Naive thymus-derived CD8-positive, alpha-beta T cell (primary cell): ENCODE measurements around the gene R3HDM2. TPM values are rescaled to one million over a fixed set of nuclear protein-coding genes. Genes with fewer than 3 reads are reported as not detected.
A peak's percentile ranks its signal among the peaks of the same experiment; 100 is the strongest.

ENCODE experiments used
- ATAC-seq, 2 donors: fragments of 150-1000 bp; cut with Tn5 transposase in 1 of 2; sonication (Bioruptor Pico), chemical (Tn5 transposase) in 1 of 2; 1 replicate in 1 of 2; 2 replicates in 1 of 2; pipeline ENCODE4 v1.10.0; 2021; ENCODE audit warnings: mild to moderate bottlenecking in 2 of 2, moderate library complexity in 2 of 2
- POLR2A ChIA-PET: fragments of 350-600 bp; sonication (Branson Sonifier 250); formaldehyde crosslinking; loops from one replicate; lab custom pipeline; 2021; ENCODE audit warnings: antibody characterized with exemption; lab: Charles Lee
- DNase-seq, 10 donors: peaks; one replicate each; pipeline versions ENCODE4 v3.0.0 to v3.0.0-alpha.2; 2020 to 2022
- H3K27ac Mint-ChIP-seq, 10 donors: one replicate each; pipeline ENCODE4 v1.8.0; 2020 to 2022; ENCODE audit warnings: mild to moderate bottlenecking in 10 of 10, mixed read lengths in 10 of 10, moderate library complexity in 4 of 10, inconsistent platforms in 1 of 10
- H3K27me3 Mint-ChIP-seq, 5 donors: one replicate each; pipeline ENCODE4 v1.8.0; 2021 to 2022; ENCODE audit warnings: mixed read lengths in 5 of 5
- H3K36me3 Mint-ChIP-seq, 3 donors: one replicate each; pipeline ENCODE4 v1.8.0; 2020 to 2022; ENCODE audit warnings: mixed read lengths in 3 of 3, mild to moderate bottlenecking in 2 of 3, inconsistent platforms in 1 of 3
- H3K4me1 Mint-ChIP-seq, 4 donors: one replicate each; pipeline ENCODE4 v1.8.0; 2021 to 2022; ENCODE audit warnings: mixed read lengths in 4 of 4
- H3K4me3 Mint-ChIP-seq, 10 donors: one replicate each; pipeline ENCODE4 v1.8.0; 2020 to 2022; ENCODE audit warnings: mild to moderate bottlenecking in 10 of 10, mixed read lengths in 10 of 10, moderate library complexity in 6 of 10, inconsistent platforms in 1 of 10
- H3K9me3 Mint-ChIP-seq, 9 donors: one replicate each; pipeline ENCODE4 v1.8.0; 2020 to 2022; ENCODE audit warnings: mixed read lengths in 9 of 9, mild to moderate bottlenecking in 3 of 9, inconsistent platforms in 1 of 9, moderate library complexity in 1 of 9
- polyA plus RNA-seq, 3 donors: library from polyadenylated mRNA; unstranded; fragments of 300-500 nt; fragmentation: Illumina TruSeq; gene quantifications; one replicate each; pipeline ENCODE4 v1.2.3, GENCODE V29; 2021
- total RNA-seq, 8 experiments: library from RNA in 2 of 8; stranded (reverse) in 2 of 8; gene quantifications; one replicate each; pipeline ENCODE4 v1.2.3 and lab custom pipeline; 2021 to 2026

Gene R3HDM2
- total and polyA plus RNA-seq, 5 experiments from 2014 or later = 5.4 to 115 (median 17.3) TPM

DNA sequence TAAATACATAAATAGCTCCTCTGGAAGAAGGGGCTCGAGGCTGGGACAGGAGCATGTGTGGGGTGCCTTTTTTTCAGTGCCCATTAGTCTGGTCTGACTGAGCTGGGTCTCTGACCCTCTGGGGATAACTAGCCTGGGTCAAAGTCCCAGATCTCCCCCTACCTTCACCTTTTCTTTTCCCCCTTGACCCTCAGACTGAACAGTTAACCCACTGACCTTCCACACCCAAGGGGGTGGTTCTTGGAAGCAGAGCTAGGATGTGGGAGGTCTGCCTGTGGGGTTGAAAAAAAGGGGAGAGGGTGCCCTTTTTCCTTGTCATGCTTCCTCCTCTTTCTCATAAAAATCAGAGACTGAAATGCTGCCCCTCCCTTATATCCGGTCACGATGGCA lies 27.8 kb upstream of the R3HDM2 start:
- DNase-seq (no peak), ATAC-seq (no peak)
- Mint-ChIP-seq H3K9me3 (no peaks in the 10 kb centered on the region), H3K27me3 (peaks cover 0 to 3% (median 0%) of the 10 kb centered on the region in 5 donors), H3K4me1 (peaks cover 32 to 64% (median 44%) of the 10 kb centered on the region in 4 donors), H3K36me3 (no peaks in the 10 kb centered on the region), H3K27ac (peak overlapping the region; percentile 92 to 99 (median 97)), H3K4me3 (peak overlapping the region; percentile 80 to 99 (median 96))
- POLR2A ChIA-PET = interaction anchor here (0.5 to 7.5 kb wide), 18 partner anchors 11 to 906 kb away, joined by 3 to 133 read pairs (median 4); partner anchors contain the start of genes ARHGAP9, ARHGEF25, B4GALNT1 and DDIT3

DNA sequence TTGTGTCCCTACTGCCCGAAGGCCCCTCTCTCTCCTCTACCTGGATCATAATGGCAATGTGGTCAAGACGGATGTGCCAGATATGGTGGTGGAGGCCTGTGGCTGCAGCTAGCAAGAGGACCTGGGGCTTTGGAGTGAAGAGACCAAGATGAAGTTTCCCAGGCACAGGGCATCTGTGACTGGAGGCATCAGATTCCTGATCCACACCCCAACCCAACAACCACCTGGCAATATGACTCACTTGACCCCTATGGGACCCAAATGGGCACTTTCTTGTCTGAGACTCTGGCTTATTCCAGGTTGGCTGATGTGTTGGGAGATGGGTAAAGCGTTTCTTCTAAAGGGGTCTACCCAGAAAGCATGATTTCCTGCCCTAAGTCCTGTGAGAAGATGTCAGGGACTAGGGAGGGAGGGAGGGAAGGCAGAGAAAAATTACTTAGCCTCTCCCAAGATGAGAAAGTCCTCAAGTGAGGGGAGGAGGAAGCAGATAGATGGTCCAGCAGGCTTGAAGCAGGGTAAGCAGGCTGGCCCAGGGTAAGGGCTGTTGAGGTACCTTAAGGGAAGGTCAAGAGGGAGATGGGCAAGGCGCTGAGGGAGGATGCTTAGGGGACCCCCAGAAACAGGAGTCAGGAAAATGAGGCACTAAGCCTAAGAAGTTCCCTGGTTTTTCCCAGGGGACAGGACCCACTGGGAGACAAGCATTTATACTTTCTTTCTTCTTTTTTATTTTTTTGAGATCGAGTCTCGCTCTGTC lies 26.1 kb upstream of the R3HDM2 start:
- Mint-ChIP-seq H3K4me1 (peaks cover 27 to 48% (median 35%) of the 10 kb centered on the region in 4 donors), H3K27me3 (peaks cover 0 to 3% (median 0%) of the 10 kb centered on the region in 5 donors), H3K27ac (peak overlapping the region in 5 of 10 donors; percentile 33 to 92 (median 67)), H3K36me3 (no peaks in the 10 kb centered on the region), H3K4me3 (no peak overlapping the region), H3K9me3 (no peaks in the 10 kb centered on the region)
- POLR2A ChIA-PET = interaction anchor here (0.6 to 7.5 kb wide), 3 partner anchors 20 to 24 kb away, joined by 3 to 133 read pairs (median 14); partner anchors contain the start of gene ARHGAP9
- DNase-seq (no peak), ATAC-seq (no peak)

GRCh38 chr12:57456145-57456700 lies 25.4 kb upstream of the R3HDM2 start:
- peaks cover 0 to 3% (median 0%) of the 10 kb centered on the region in 5 donors for H3K27me3 Mint-ChIP-seq
- POLR2A ChIA-PET = interaction anchor here (0.6 to 2.0 kb wide), 4 partner anchors 20 to 26 kb away, joined by 3 to 14 read pairs (median 5); partner anchors contain the start of gene ARHGAP9
- peak overlapping the region in 5 of 10 donors; percentile 5 to 89 (median 31) for H3K27ac Mint-ChIP-seq
- no peaks in the 10 kb centered on the region for H3K9me3 Mint-ChIP-seq
- H3K4me1 Mint-ChIP-seq = peaks cover 25 to 41% (median 30%) of the 10 kb centered on the region in 4 donors
- H3K4me3 Mint-ChIP-seq = peak overlapping the region; percentile 52 to 85 (median 72)
- ATAC-seq = peak; percentile 15 to 25
- H3K36me3 Mint-ChIP-seq = no peaks in the 10 kb centered on the region
- DNase-seq = peak in 7 of 10 donors; percentile 33 to 73 (median 55)

- ATAC-seq (no peak), DNase-seq (no peak)
- Mint-ChIP-seq H3K4me3 (peak overlapping the region; percentile 52 to 85 (median 72)), H3K36me3 (no peaks in the 10 kb centered on the region), H3K27ac (peak overlapping the region in 4 of 10 donors; percentile 31 to 89 (median 61)), H3K27me3 (peaks cover 0 to 3% (median 0%) of the 10 kb centered on the region in 5 donors), H3K9me3 (no peaks in the 10 kb centered on the region), H3K4me1 (peaks cover 22 to 35% (median 27%) of the 10 kb centered on the region in 4 donors)
- POLR2A ChIA-PET = interaction anchor here (0.6 to 2.0 kb wide), 4 partner anchors 24 to 1349 kb away, joined by 3 to 14 read pairs (median 5); partner anchors contain the start of gene ARHGAP9
Measured at GRCh38 chr12:57455374-57456144, 24.7 kb upstream of the R3HDM2 start.

DNA sequence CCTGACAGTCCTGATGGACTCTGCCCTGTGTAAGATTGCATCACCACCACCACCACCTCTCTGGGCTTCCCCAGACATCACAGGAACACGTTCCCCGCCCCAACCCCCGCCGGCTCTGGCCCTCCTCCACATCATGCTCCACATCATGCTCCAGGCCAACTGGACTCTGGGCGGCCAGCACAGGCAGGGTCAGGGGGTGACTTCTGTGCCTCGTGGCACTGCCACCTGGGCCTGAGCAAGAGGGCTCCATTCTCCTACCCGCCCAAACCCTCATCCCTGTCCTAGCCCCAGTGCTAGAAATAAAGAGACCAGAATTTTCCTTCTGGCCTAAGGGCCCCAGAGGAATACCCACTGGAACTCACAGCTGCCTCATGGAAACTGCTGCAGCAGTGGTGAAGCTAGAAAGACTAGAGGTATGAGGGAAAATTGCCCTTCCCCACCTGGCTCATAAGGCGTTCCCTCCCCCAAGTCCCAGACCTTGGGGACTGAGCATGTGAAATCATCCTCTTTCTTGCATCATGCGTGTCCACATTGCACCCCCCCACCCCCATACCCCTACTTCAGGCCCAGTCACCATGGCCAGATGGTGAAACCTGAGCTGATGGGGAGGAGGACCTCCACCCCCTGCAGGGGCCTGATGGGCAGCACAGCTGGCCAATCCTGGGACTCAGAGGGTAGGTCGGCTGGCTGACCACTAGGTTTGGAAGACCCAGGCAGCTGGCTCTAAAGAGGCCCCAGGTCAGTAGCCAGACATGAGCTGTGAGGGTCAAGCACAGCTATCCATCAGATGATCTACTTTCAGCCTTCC lies 23.9 kb upstream of the R3HDM2 start, which contains the start of gene INHBE:
Gene INHBE (plus strand): TSS at position 742 of the 808 bp plus-strand sequence. CDS start 230 bp downstream, outside the sequence.
- H3K4me3 Mint-ChIP-seq = peak within 1 kb of the TSS; percentile 52 to 85 (median 72)
- H3K36me3 Mint-ChIP-seq = no peaks in the 10 kb centered on the region
- H3K4me1 Mint-ChIP-seq = peaks cover 18 to 27% (median 22%) of the 10 kb centered on the region in 4 donors
- H3K27ac Mint-ChIP-seq = peak within 1 kb of the TSS in 5 of 10 donors; percentile 9 to 89 (median 57)
- POLR2A ChIA-PET = interaction anchor here (0.6 to 2.0 kb wide), 4 partner anchors 23 to 1348 kb away, joined by 3 to 14 read pairs (median 5); partner anchors contain the start of gene ARHGAP9
- DNase-seq (no peak), ATAC-seq (no peak)
- H3K27me3 Mint-ChIP-seq = no peaks in the 10 kb centered on the region
- H3K9me3 Mint-ChIP-seq = no peaks in the 10 kb centered on the region

GRCh38 chr12:57454213-57454565 lies 23.3 kb upstream of the R3HDM2 start:
- H3K4me3 Mint-ChIP-seq = no peak overlapping the region
- peaks cover 13 to 21% (median 18%) of the 10 kb centered on the region in 4 donors for H3K4me1 Mint-ChIP-seq
- ATAC-seq = no peak
- H3K27me3 Mint-ChIP-seq = no peaks in the 10 kb centered on the region
- H3K9me3 Mint-ChIP-seq = no peaks in the 10 kb centered on the region
- no peaks in the 10 kb centered on the region for H3K36me3 Mint-ChIP-seq
- no peak for DNase-seq
- peak overlapping the region in 1 of 10 donors; percentile 17 for H3K27ac Mint-ChIP-seq
- POLR2A ChIA-PET = no interaction called here

DNA sequence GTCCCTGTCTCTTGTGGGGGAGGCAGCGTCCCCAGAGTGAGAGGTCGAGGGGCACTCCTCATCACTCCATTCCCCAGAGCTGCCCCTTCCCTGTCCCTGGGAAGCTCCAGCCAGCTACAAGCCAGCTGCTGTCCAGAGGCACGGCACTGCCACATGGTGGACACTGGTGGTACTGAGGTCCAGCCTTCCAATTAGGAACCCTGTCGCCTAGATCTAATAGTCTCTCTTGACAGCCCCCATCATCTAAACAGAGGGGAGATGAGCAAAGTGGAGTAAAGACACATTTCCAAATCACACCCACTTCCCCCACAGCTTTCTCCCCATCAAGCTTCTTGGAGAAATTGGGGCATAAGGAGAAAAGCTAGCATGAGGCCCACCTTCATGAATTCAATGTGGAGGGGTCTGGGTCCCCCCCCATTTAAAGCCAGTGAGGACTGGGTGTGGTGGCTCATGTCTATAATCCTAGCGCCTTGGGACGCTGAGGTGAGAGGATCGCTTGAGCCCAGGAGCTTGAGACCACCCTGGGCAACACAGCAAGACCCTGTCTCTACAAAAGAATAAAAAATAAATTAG lies 22.2 kb upstream of the R3HDM2 start:
- POLR2A ChIA-PET = interaction anchor here (0.6 to 1.3 kb wide), 6 partner anchors 24 to 218 kb away, joined by 3 read pairs; no protein-coding TSS in a partner anchor
- Mint-ChIP-seq H3K36me3 (no peaks in the 10 kb centered on the region), H3K4me3 (no peak overlapping the region), H3K27ac (no peak overlapping the region), H3K27me3 (no peaks in the 10 kb centered on the region), H3K9me3 (no peaks in the 10 kb centered on the region), H3K4me1 (peaks cover 7 to 14% (median 8%) of the 10 kb centered on the region in 4 donors)
- peak in 3 of 10 donors; percentile 22 to 64 (median 28) for DNase-seq
- ATAC-seq = peak; percentile 29 to 33

DNA sequence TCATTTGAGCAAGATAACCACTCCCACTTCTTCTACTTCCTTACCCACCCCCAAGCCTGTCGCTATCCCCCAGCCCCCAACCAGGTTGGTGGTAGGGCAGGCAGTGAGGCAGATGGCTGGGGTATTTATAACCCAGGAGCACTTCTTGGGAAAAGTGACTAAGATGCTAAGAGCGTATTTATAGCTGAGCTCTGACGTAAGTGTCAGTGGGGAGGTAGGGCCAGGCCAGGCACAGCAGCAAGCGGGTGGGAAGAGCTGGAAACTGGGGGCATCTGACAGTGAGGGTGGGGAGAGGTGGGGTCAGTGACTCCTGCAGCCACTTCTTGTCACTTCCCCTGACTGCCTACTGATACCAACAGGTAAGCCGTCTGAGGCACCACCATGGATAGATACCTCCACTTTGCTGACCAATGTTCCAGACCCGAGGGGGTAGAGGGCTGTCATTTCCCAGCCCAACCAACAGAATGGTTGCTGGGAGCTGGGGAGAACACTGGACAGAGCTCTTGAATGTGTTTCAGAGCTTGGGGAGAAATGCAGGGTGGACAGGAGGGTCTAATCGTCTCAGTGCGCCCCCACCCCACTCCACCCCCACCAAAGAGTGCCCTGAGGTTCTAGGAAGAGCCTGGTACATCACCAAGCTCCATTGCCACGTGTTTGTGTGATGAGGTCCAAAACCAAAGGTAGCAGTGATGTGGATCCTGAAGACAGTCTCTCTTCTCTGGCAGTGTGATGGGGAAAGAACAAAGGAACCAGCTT lies 21.5 kb upstream of the R3HDM2 start:
- no peaks in the 10 kb centered on the region for H3K27me3 Mint-ChIP-seq
- H3K4me3 Mint-ChIP-seq = no peak overlapping the region
- no peak overlapping the region for H3K27ac Mint-ChIP-seq
- no peak for ATAC-seq
- H3K36me3 Mint-ChIP-seq = no peaks in the 10 kb centered on the region
- POLR2A ChIA-PET = interaction anchor here (0.5 to 1.3 kb wide), 4 partner anchors 10 to 191 kb away, joined by 3 read pairs; no protein-coding TSS in a partner anchor
- peaks cover 7 to 14% (median 7%) of the 10 kb centered on the region in 4 donors for H3K4me1 Mint-ChIP-seq
- no peak for DNase-seq
- no peaks in the 10 kb centered on the region for H3K9me3 Mint-ChIP-seq

DNA sequence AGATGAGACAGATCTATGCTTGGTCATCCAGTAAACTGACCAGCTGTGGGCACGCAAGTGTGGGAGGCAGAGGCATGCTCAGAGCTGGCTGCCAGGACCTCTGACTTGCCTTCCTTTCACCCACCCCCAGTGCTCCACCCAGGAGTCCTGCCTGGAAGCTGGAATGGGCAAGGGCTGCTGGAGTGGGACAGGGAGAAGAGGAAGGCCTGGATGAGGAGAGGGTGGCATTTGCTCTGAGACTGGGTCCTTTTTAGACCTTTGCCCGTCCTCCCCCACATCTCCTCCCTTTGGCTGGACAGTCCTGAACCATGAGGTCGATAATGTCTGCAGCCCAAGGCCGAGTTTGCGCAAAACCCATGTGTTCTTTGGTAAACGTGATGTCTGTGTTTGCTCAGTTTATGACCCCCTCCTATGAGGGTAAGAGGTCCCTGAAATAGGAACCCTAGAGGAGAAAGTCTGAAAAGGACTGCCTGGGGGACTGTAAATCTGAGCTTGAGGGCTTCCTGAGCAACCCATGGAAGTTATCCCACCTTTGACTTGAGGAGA lies 20.5 kb upstream of the R3HDM2 start:
- Mint-ChIP-seq H3K36me3 (no peaks in the 10 kb centered on the region), H3K4me3 (no peak overlapping the region), H3K9me3 (no peaks in the 10 kb centered on the region), H3K27me3 (peaks cover 0 to 3% (median 0%) of the 10 kb centered on the region in 5 donors), H3K4me1 (peaks cover 7 to 10% (median 7%) of the 10 kb centered on the region in 4 donors), H3K27ac (no peak overlapping the region)
- DNase-seq = no peak
- no peak for ATAC-seq
- POLR2A ChIA-PET = interaction anchor here (0.6 kb wide), 1 partner anchor 24 kb away, joined by 3 read pairs; no protein-coding TSS in a partner anchor

- Mint-ChIP-seq H3K9me3 (no peaks in the 10 kb centered on the region), H3K27me3 (peaks cover 0 to 3% (median 0%) of the 10 kb centered on the region in 5 donors), H3K4me1 (no peaks in the 10 kb centered on the region), H3K36me3 (no peaks in the 10 kb centered on the region), H3K4me3 (no peak overlapping the region), H3K27ac (peak overlapping the region in 1 of 10 donors; percentile 35)
- ATAC-seq = no peak
- POLR2A ChIA-PET = interaction anchor here (0.6 to 0.8 kb wide), 2 partner anchors 20 to 473 kb away, joined by 3 read pairs; no protein-coding TSS in a partner anchor
- DNase-seq = no peak
Measured at GRCh38 chr12:57450057-57450456, 19.2 kb upstream of the R3HDM2 start.
